Ecto neural progenitor cell (in vitro differentiated cells): ENCODE results near the gene STK17A.
"Not testable (repeated sequence)": the region's sequence is repeated elsewhere in the genome, so short reads cannot be mapped to it uniquely, and the experiment has no call there.

Experiments
- DNase-seq: peaks from one replicate; pipeline ENCODE4 v3.0.0-alpha.2; 2018; ENCODE audit warnings: low spot score

Gene STK17A

GRCh38 chr7:43596426-43596825 lies 13.5 kb downstream of the STK17A start:
- DNase-seq = not testable (repeated sequence)

- no peak for DNase-seq
Measured at GRCh38 chr7:43600056-43600455, 17.1 kb downstream of the STK17A start.

GRCh38 chr7:43602256-43602655 lies 19.3 kb downstream of the STK17A start:
- DNase-seq = no peak

- DNase-seq = no peak
Measured at GRCh38 chr7:43604251-43604650, 21.3 kb downstream of the STK17A start.

GRCh38 chr7:43609097-43609496 lies 26.2 kb downstream of the STK17A start:
- DNase-seq = no peak

- DNase-seq = no peak
Measured at GRCh38 chr7:43612128-43612527, 29.2 kb downstream of the STK17A start.

GRCh38 chr7:43612599-43613589 lies 30.0 kb downstream of the STK17A start:
- DNase-seq = no peak

- no peak for DNase-seq
Measured at GRCh38 chr7:43615558-43616145, 32.7 kb downstream of the STK17A start.

- no peak for DNase-seq
Measured at GRCh38 chr7:43616977-43617376, 34.1 kb downstream of the STK17A start.

GRCh38 chr7:43618073-43618472 lies 35.2 kb downstream of the STK17A start:
- no peak for DNase-seq

GRCh38 chr7:43619213-43620012 lies 36.5 kb downstream of the STK17A start:
- no peak for DNase-seq

GRCh38 chr7:43621729-43622448 lies 39.0 kb downstream of the STK17A start:
- DNase-seq = no peak

- no peak for DNase-seq
Measured at GRCh38 chr7:43624156-43624555, 41.2 kb downstream of the STK17A start.

- no peak for DNase-seq
Measured at GRCh38 chr7:43625453-43625852, 42.5 kb downstream of the STK17A start.

GRCh38 chr7:43625980-43626379 lies 43.1 kb downstream of the STK17A start:
- DNase-seq = no peak

- DNase-seq = no peak
Measured at GRCh38 chr7:43626695-43627094, 43.8 kb downstream of the STK17A start.

GRCh38 chr7:43627798-43628197 lies 44.9 kb downstream of the STK17A start:
- not testable (repeated sequence) for DNase-seq

GRCh38 chr7:43628431-43628830 lies 45.5 kb downstream of the STK17A start:
- no peak for DNase-seq

GRCh38 chr7:43629857-43630256 lies 46.9 kb downstream of the STK17A start:
- DNase-seq = no peak

GRCh38 chr7:43630482-43630881 lies 47.6 kb downstream of the STK17A start:
- no peak for DNase-seq

- DNase-seq = no peak
Measured at GRCh38 chr7:43631559-43631958, 48.7 kb downstream of the STK17A start.

- no peak for DNase-seq
Measured at GRCh38 chr7:43632746-43633145, 49.8 kb downstream of the STK17A start.
